ENCODE measurements around the gene ABHD4. TPM values are rescaled to one million over a fixed set of nuclear protein-coding genes. Genes with fewer than 3 reads are reported as not detected.

The ABHD4 gene, protein sequence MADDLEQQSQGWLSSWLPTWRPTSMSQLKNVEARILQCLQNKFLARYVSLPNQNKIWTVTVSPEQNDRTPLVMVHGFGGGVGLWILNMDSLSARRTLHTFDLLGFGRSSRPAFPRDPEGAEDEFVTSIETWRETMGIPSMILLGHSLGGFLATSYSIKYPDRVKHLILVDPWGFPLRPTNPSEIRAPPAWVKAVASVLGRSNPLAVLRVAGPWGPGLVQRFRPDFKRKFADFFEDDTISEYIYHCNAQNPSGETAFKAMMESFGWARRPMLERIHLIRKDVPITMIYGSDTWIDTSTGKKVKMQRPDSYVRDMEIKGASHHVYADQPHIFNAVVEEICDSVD
- total RNA-seq (2021; fragmentation: NEBNext Ultra II Directional; extraction: Animal tissue kit (Norgen Biotek cat#: 25700)), result 10 to 100 TPM; 22.2 to 31.6 (median 27.5) TPM
- long read RNA-seq, transcript ABHD4-203 (7 exons, 3,366 nt), result major isoform, 25 of 33 reads
- long read RNA-seq, partial matches to known transcripts, result 5 of 33 reads
- long read RNA-seq, other reads (novel, unspliced or antisense), result 3 of 33 reads

DNA sequence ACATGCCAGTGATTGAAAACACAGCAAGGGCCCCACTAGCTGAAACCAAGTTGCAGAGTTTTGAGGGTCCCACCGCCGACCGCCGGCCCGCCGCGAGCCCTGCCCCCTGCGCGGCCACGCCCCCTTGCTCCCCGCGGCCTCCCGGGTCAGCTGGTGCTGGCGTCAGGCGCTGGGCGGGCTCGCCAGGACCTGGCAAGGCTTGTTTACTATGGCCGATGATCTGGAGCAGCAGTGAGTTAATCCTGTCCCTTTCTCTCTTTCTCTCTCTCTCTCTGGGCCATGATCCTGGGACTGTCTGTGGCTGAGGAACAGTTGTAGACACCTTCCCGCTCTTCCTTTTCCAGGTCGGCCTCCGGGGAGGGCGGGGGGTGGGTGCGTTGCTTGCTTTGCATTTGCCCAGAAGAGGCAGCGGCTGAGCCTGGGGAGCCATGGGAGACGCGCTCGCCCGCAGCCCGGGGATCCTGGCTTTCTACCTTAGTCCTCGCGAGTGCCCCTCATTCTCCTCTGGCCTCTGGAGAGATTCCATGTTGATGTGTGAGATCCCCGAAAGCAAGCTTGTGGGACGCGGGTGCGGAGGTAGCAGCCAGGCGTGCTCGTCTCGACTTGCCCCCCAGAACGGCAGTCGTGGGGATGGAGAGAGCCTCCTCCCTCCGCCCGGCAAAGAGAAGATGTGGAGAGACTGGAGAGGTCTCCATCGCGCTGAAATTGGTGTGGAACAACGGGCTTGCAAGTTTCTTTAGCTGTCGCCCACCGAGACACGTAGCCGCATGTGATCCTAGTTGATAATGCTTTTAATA lies at the start of gene ABHD4:
TSS of gene ABHD4 (plus strand) at position 202 of the 797 bp plus-strand sequence. CDS start at position 209, 7 bp downstream.
- no peaks in the 10 kb centered on the region; the same call in none of the 2 replicates for H3K27me3 Mint-ChIP-seq (ENCODE audit: insufficient read depth)
- no peaks in the 10 kb centered on the region for H3K9me3 Mint-ChIP-seq
- peak within 1 kb of the TSS; percentile 98 for H3K4me3 Mint-ChIP-seq
- peak; percentile 50 for DNase-seq
- peaks cover 61% of the 10 kb centered on the region for H3K4me1 Mint-ChIP-seq (ENCODE audit: low read depth)
- TF ChIP-seq, protein P1, sequence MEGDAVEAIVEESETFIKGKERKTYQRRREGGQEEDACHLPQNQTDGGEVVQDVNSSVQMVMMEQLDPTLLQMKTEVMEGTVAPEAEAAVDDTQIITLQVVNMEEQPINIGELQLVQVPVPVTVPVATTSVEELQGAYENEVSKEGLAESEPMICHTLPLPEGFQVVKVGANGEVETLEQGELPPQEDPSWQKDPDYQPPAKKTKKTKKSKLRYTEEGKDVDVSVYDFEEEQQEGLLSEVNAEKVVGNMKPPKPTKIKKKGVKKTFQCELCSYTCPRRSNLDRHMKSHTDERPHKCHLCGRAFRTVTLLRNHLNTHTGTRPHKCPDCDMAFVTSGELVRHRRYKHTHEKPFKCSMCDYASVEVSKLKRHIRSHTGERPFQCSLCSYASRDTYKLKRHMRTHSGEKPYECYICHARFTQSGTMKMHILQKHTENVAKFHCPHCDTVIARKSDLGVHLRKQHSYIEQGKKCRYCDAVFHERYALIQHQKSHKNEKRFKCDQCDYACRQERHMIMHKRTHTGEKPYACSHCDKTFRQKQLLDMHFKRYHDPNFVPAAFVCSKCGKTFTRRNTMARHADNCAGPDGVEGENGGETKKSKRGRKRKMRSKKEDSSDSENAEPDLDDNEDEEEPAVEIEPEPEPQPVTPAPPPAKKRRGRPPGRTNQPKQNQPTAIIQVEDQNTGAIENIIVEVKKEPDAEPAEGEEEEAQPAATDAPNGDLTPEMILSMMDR (IDR thresholded peaks at IDR 0.05), result no peak; the same call in 1 of the 2 replicates
- H3K36me3 Mint-ChIP-seq (ENCODE audit: low read depth), result peaks cover 25% of the 10 kb centered on the region
- H3K27ac Mint-ChIP-seq, result peak within 1 kb of the TSS; percentile 95

DNA sequence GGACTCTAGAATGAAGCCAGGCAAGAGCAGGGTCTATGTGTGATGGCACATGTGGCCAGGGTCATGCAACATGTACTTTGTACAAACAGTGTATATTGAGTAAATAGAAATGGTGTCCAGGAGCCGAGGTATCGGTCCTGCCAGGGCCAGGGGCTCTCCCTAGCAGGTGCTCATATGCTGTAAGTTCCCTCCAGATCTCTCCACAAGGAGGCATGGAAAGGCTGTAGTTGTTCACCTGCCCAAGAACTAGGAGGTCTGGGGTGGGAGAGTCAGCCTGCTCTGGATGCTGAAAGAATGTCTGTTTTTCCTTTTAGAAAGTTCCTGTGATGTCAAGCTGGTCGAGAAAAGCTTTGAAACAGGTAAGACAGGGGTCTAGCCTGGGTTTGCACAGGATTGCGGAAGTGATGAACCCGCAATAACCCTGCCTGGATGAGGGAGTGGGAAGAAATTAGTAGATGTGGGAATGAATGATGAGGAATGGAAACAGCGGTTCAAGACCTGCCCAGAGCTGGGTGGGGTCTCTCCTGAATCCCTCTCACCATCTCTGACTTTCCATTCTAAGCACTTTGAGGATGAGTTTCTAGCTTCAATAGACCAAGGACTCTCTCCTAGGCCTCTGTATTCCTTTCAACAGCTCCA lies 48.7 kb upstream of the ABHD4 start:
- H3K27ac Mint-ChIP-seq, result no peak overlapping the region

DNA sequence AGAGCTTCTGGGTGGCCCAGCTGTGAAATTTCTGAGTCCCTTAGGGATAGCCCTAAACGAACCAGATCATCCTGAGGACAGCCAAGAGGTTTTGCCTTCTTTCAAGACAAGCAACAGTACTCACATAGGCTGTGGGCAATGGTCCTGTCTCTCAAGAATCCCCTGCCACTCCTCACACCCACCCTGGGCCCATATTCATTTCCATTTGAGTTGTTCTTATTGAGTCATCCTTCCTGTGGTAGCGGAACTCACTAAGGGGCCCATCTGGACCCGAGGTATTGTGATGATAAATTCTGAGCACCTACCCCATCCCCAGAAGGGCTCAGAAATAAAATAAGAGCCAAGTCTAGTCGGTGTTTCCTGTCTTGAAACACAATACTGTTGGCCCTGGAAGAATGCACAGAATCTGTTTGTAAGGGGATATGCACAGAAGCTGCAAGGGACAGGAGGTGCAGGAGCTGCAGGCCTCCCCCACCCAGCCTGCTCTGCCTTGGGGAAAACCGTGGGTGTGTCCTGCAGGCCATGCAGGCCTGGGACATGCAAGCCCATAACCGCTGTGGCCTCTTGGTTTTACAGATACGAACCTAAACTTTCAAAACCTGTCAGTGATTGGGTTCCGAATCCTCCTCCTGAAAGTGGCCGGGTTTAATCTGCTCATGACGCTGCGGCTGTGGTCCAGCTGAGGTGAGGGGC lies 48.0 kb upstream of the ABHD4 start:
- Mint-ChIP-seq H3K4me1 (ENCODE audit: low read depth) (peaks cover 61% of the 10 kb centered on the region), H3K9me3 (no peaks in the 10 kb centered on the region), H3K36me3 (ENCODE audit: low read depth) (no peaks in the 10 kb centered on the region), H3K27me3 (ENCODE audit: insufficient read depth) (peaks cover 2% of the 10 kb centered on the region; the same call in 1 of the 2 replicates), H3K4me3 (no peak overlapping the region), H3K27ac (no peak overlapping the region; the same call in 1 of the 2 replicates)
- TF ChIP-seq, protein P1 (IDR thresholded peaks at IDR 0.05), result no peak
- DNase-seq, result no peak

More for the DNA sequence above, 48.7 kb upstream of the ABHD4 start:
- DNase-seq, result no peak
- no peak overlapping the region for H3K4me3 Mint-ChIP-seq
- H3K4me1 Mint-ChIP-seq (ENCODE audit: low read depth), result peaks cover 62% of the 10 kb centered on the region
- TF ChIP-seq, protein P1 (IDR thresholded peaks at IDR 0.05), result no peak
- peaks cover 2% of the 10 kb centered on the region for H3K27me3 Mint-ChIP-seq (ENCODE audit: insufficient read depth)
- no peaks in the 10 kb centered on the region for H3K36me3 Mint-ChIP-seq (ENCODE audit: low read depth)
- no peaks in the 10 kb centered on the region for H3K9me3 Mint-ChIP-seq

DNA sequence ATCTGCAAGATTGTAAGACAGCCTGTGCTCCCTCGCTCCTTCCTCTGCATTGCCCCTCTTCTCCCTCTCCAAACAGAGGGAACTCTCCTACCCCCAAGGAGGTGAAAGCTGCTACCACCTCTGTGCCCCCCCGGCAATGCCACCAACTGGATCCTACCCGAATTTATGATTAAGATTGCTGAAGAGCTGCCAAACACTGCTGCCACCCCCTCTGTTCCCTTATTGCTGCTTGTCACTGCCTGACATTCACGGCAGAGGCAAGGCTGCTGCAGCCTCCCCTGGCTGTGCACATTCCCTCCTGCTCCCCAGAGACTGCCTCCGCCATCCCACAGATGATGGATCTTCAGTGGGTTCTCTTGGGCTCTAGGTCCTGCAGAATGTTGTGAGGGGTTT lies 46.5 kb upstream of the ABHD4 start:
- Mint-ChIP-seq H3K27ac (no peak overlapping the region), H3K4me1 (ENCODE audit: low read depth) (peaks cover 61% of the 10 kb centered on the region)
- TF ChIP-seq, protein P1 (IDR thresholded peaks at IDR 0.05), result no peak

More for the DNA sequence above, 46.5 kb upstream of the ABHD4 start:
- DNase-seq, result no peak
- Mint-ChIP-seq H3K9me3 (no peaks in the 10 kb centered on the region), H3K4me3 (no peak overlapping the region), H3K36me3 (ENCODE audit: low read depth) (no peaks in the 10 kb centered on the region), H3K27me3 (ENCODE audit: insufficient read depth) (peaks cover 2% of the 10 kb centered on the region; the same call in 1 of the 2 replicates)
